HepG2 (cell line): Measurements from ENCODE around the gene QDPR. TPM values are rescaled to one million over a fixed set of nuclear protein-coding genes. Genes with fewer than 3 reads are reported as not detected.

Experiments
- HIC2 ChIP-seq: sonication (generic); formaldehyde crosslinking; IDR thresholded peaks from 2 replicates; pipeline ENCODE4 v1.9.0; 2022; ENCODE audit warnings: low read depth, missing genetic modification reagents
- KDM5A ChIP-seq: fragments of 200-600 bp; sonication (generic); IDR thresholded peaks from 2 replicates; pipeline ENCODE4 v1.7.0; 2018; ENCODE audit warnings: antibody characterized with exemption, mild to moderate bottlenecking, low read length, borderline replicate concordance
- KMT2A ChIP-seq: sonication (generic); formaldehyde crosslinking; IDR thresholded peaks from 2 replicates; pipeline ENCODE4 v1.4.0; 2020; ENCODE audit warnings: missing genetic modification reagents
- MTF1 ChIP-seq: sonication (generic); formaldehyde crosslinking; IDR thresholded peaks from 2 replicates; pipeline ENCODE4 v1.5.0; 2020; ENCODE audit warnings: missing genetic modification reagents
- NFE2L1 ChIP-seq: sonication (generic); formaldehyde crosslinking; IDR thresholded peaks from 2 replicates; pipeline ENCODE4 v1.4.0; 2020; ENCODE audit warnings: missing genetic modification reagents, mild to moderate bottlenecking, borderline replicate concordance
- PAF1 ChIP-seq: IDR thresholded peaks from 2 replicates; pipeline ENCODE4 v1.6.1; 2016; ENCODE audit warnings: missing genetic modification reagents, missing compliant biosample characterization
- PCBP1 ChIP-seq: fragments of 200-400 bp; formaldehyde crosslinking; IDR thresholded peaks from 2 replicates; pipeline ENCODE4 v1.6.1; 2017; ENCODE audit warnings: mild to moderate bottlenecking, low read depth, low read length, borderline replicate concordance
- REL ChIP-seq: sonication (generic); formaldehyde crosslinking; conservative IDR thresholded peaks from 2 replicates; pipeline ENCODE4 v1.8.0; 2022; ENCODE audit warnings: mild to moderate bottlenecking, missing genetic modification reagents, moderate library complexity
- RFXAP ChIP-seq: sonication (generic); formaldehyde crosslinking; IDR thresholded peaks from 2 replicates; pipeline ENCODE4 v1.4.0; 2020; ENCODE audit warnings: missing genetic modification reagents, borderline replicate concordance
- SATB2 ChIP-seq: sonication (generic); formaldehyde crosslinking; IDR thresholded peaks from 2 replicates; pipeline ENCODE4 v1.5.0; 2020; ENCODE audit warnings: missing genetic modification reagents
- SETDB1 ChIP-seq: sonication (generic); formaldehyde crosslinking; IDR thresholded peaks from 2 replicates; pipeline ENCODE4 v1.5.1; 2020; ENCODE audit warnings: missing genetic modification reagents, mild to moderate bottlenecking, borderline replicate concordance
- SMARCE1 ChIP-seq: fragments of 450-650 bp; IDR thresholded peaks from 2 replicates; pipeline ENCODE4 v1.6.1; 2017; ENCODE audit warnings: borderline replicate concordance
- SRY ChIP-seq: sonication (generic); formaldehyde crosslinking; IDR thresholded peaks from 2 replicates; pipeline ENCODE4 v1.8.0; 2022; ENCODE audit warnings: mild to moderate bottlenecking, missing genetic modification reagents
- TOE1 ChIP-seq: sonication (generic); formaldehyde crosslinking; IDR thresholded peaks from 2 replicates; pipeline ENCODE4 v1.4.0; 2020; ENCODE audit warnings: mild to moderate bottlenecking, missing genetic modification reagents
- U2AF1 ChIP-seq: fragments of 200-400 bp; formaldehyde crosslinking; optimal IDR thresholded peaks from 2 replicates; pipeline ENCODE3; 2017; ENCODE audit warnings: mild to moderate bottlenecking, low read depth, low read length
- ZFP37 ChIP-seq: sonication (generic); formaldehyde crosslinking; IDR thresholded peaks from 2 replicates; pipeline ENCODE4 v1.4.0; 2020; ENCODE audit warnings: missing genetic modification reagents, borderline replicate concordance
- ZKSCAN5 ChIP-seq: sonication (generic); formaldehyde crosslinking; IDR thresholded peaks from 2 replicates; pipeline ENCODE4 v1.5.1; 2020; ENCODE audit warnings: mild to moderate bottlenecking, missing genetic modification reagents
- ZMYM3 ChIP-seq: sonication (generic); formaldehyde crosslinking; IDR thresholded peaks from 2 replicates; pipeline ENCODE4 v1.5.1; 2020; ENCODE audit warnings: mild to moderate bottlenecking, missing genetic modification reagents
- ZNF101 ChIP-seq: sonication (generic); formaldehyde crosslinking; IDR thresholded peaks from 2 replicates; pipeline ENCODE4 v1.4.0; 2020; ENCODE audit warnings: mild to moderate bottlenecking, low read depth, missing genetic modification reagents, borderline replicate concordance
- ZNF256 ChIP-seq: sonication (generic); formaldehyde crosslinking; conservative IDR thresholded peaks from 2 replicates; pipeline ENCODE4 v1.4.0; 2020; ENCODE audit warnings: missing genetic modification reagents
- ZNF451 ChIP-seq: sonication (generic); formaldehyde crosslinking; IDR thresholded peaks from 2 replicates; pipeline ENCODE4 v1.5.0; 2020; ENCODE audit warnings: mild to moderate bottlenecking, missing genetic modification reagents
- ZNF589 ChIP-seq: sonication (generic); formaldehyde crosslinking; conservative IDR thresholded peaks from 2 replicates; pipeline ENCODE4 v1.8.0; 2022; ENCODE audit warnings: mild to moderate bottlenecking, moderate library complexity, missing genetic modification reagents
- ZNF775 ChIP-seq: sonication (generic); formaldehyde crosslinking; IDR thresholded peaks from 2 replicates; pipeline ENCODE4 v1.4.0; 2020; ENCODE audit warnings: missing genetic modification reagents, mild to moderate bottlenecking, moderate library complexity, borderline replicate concordance
- polyA plus RNA-seq, 8 experiments: library from polyadenylated mRNA; depleted of rRNA in 3 of 8; stranded (reverse) in 7 of 8; unstranded in 1 of 8; fragments of >200 nt; fragmentation: Illumina TruSeq in 4 of 8; extraction: Trizol in 4 of 8; gene quantifications; 2 replicates each; pipeline versions ENCODE4 v1.2.1 to v1.2.3, GENCODE V29; 2011 to 2016; ENCODE audit warnings: low read depth in 4 of 8, missing spikeins in 1 of 8, mixed read lengths in 1 of 8; ENCODE audit not compliant: insufficient read depth in 1 of 8
- total RNA-seq, 5 experiments: library from RNA; depleted of rRNA; stranded (reverse); fragments of >200 nt; fragmentation: Illumina TruSeq; extraction: Trizol; gene quantifications; 2 replicates each; pipeline ENCODE4 v1.2.3, GENCODE V29; 2016; ENCODE audit warnings: low read depth in 1 of 5
- TF ChIP-seq, protein P1 (sequence below): IDR thresholded peaks from 2 replicates; pipeline ENCODE4 v1.6.1; 2016; ENCODE audit warnings: missing compliant biosample characterization, missing genetic modification reagents, borderline replicate concordance
- TF ChIP-seq, protein P2 (sequence below): sonication (generic); formaldehyde crosslinking; IDR thresholded peaks from 2 replicates; pipeline ENCODE4 v1.4.0; 2020; ENCODE audit warnings: missing genetic modification reagents
- TF ChIP-seq, protein P3 (sequence below): sonication (generic); formaldehyde crosslinking; IDR thresholded peaks from 2 replicates; pipeline ENCODE4 v1.8.1; 2023; ENCODE audit warnings: mild to moderate bottlenecking, missing genetic modification reagents

Gene QDPR
- total and polyA plus RNA-seq, 2 of the 13 experiments (the other 11 are each of a cell fraction or from before 2014, with no cell fraction given) = 9.9 to 95.5 TPM

DNA sequence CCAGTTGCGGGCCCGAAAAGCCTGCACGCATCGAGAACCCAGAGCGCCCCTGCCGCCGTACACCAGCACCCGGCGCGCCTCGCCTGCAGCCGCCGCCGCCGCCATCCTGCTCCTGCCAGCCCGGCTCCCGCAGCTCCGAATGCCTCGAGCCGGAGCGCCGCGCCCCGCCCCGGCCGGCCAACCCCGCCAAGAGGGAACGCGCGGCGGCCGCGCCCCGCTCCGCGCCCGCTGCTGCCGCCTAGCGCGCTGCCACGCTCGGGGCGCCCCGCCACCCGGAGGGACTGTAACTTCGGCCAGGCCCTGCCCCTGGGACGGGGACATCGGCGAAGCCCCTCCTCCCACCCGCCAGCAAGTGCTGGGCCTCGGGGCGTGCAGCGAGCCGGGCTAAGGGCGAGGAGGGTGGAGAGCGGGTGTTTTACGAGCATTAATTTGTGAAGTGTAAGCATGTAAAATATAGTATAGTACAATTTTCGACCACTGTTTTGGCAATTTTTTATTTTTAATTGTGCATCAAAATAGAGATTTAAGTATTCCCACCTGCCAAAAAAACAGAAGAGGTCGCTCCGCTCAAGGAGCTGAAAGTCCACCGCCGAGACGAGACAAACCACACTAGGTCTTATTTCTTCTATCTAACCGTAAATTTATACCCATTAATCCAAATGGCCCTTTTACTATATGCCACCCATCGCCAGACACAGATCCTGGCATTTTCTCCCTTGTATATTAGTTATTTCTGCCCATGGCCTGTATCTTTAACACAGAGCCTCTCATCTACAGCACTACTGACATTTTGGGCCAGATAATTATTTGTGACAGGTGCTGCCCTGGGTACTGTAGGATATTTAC is at the start of gene QDPR (continued):
- TF ChIP-seq ZNF775 = no peak
- no peak for TF ChIP-seq NFE2L1
- TF ChIP-seq REL = no peak
- TF ChIP-seq TOE1 (CRISPR knock-in tag) = no peak
- TF ChIP-seq ZNF101 (CRISPR knock-in tag) = no peak
- TF ChIP-seq ZKSCAN5 (CRISPR knock-in tag) = no peak
- TF ChIP-seq ZMYM3 = no peak
- TF ChIP-seq PCBP1 = no peak
- TF ChIP-seq, protein P1, sequence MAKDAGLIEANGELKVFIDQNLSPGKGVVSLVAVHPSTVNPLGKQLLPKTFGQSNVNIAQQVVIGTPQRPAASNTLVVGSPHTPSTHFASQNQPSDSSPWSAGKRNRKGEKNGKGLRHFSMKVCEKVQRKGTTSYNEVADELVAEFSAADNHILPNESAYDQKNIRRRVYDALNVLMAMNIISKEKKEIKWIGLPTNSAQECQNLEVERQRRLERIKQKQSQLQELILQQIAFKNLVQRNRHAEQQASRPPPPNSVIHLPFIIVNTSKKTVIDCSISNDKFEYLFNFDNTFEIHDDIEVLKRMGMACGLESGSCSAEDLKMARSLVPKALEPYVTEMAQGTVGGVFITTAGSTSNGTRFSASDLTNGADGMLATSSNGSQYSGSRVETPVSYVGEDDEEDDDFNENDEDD = peak; percentile 60; the same call in 1 of the 2 replicates
- TF ChIP-seq KDM5A = peak; percentile 66; the same call in 1 of the 2 replicates
- TF ChIP-seq, protein P2, sequence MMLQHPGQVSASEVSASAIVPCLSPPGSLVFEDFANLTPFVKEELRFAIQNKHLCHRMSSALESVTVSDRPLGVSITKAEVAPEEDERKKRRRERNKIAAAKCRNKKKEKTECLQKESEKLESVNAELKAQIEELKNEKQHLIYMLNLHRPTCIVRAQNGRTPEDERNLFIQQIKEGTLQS (CRISPR knock-in tag) = no peak
- no peak for TF ChIP-seq ZNF256 (CRISPR knock-in tag)
- no peak for TF ChIP-seq SRY (CRISPR knock-in tag)
- no peak for TF ChIP-seq MTF1
- TF ChIP-seq PAF1 (CRISPR knock-in tag) = no peak
- no peak for TF ChIP-seq HIC2 (CRISPR knock-in tag)
- TF ChIP-seq ZNF589 (CRISPR knock-in tag) = no peak
- peak; percentile 28 for TF ChIP-seq ZNF451 (CRISPR knock-in tag)
- TF ChIP-seq SATB2 (CRISPR knock-in tag) = no peak
- no peak for TF ChIP-seq SETDB1 (CRISPR knock-in tag)
- TF ChIP-seq, protein P3, sequence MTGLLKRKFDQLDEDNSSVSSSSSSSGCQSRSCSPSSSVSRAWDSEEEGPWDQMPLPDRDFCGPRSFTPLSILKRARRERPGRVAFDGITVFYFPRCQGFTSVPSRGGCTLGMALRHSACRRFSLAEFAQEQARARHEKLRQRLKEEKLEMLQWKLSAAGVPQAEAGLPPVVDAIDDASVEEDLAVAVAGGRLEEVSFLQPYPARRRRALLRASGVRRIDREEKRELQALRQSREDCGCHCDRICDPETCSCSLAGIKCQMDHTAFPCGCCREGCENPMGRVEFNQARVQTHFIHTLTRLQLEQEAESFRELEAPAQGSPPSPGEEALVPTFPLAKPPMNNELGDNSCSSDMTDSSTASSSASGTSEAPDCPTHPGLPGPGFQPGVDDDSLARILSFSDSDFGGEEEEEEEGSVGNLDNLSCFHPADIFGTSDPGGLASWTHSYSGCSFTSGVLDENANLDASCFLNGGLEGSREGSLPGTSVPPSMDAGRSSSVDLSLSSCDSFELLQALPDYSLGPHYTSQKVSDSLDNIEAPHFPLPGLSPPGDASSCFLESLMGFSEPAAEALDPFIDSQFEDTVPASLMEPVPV = 0 out of 2 replicates have a peak, but pooled peaks have one; percentile 40
- no peak for TF ChIP-seq KMT2A (CRISPR knock-in tag)
- TF ChIP-seq RFXAP (CRISPR knock-in tag) = 0 out of 2 replicates have a peak, but pooled peaks have one; percentile 50
- TF ChIP-seq U2AF1 = no peak
- TF ChIP-seq SMARCE1 = no peak
- TF ChIP-seq ZFP37 = no peak
